Activated T-helper 1 cell treated with anti-CD3 and anti-CD28 coated beads, Interleukin-2, amount 50 U/mL, for 16 hours (primary cell): Measurements from ENCODE around the gene SLC38A10.
A peak's percentile ranks its signal among the peaks of the same experiment; 100 is the strongest.

ENCODE experiments used
- DNase-seq, 2 donors: peaks; one replicate each; pipeline ENCODE4 v3.0.0-alpha.2; 2020; ENCODE audit warnings: low read depth in 1 of 2, low spot score in 1 of 2

SLC38A10 gene

DNA sequence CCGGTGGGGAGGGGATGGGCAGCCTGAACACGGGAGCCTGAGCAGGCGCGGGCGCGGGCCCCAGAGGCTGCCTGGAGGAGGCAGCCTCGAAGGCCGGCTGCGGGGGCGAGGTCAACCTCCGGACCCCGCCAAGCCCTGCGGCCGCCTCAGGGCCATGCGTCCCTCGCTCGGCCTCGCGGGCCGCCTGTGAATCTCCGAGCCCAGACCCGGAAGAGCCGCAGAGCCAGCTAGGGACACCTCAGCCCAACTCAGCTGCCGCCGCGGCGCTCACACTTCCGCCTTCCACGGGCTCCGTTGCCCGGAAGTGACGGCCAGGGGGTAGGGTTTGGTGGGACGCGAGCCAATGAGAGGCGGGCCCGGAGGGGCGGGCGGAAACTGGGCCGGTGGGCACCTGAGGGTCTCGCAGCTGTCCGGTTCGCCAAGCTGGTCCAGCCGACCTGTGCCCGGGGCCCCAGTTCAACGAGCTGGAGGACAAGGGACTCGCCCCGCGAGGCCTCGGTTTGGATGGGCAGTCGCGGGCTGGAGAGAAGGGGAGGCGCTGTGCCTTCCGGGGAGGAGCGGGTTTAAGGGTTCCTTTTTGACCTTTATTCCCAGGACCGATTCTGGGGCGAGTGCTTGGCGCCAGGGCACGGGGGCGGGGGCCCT lies at the start of gene SLC38A10:
Gene SLC38A10 (minus strand): TSS at position 277 of the 645 bp plus-strand sequence. CDS start 386 bp downstream, outside the sequence.
- peak; percentile 83 to 87 for DNase-seq

DNA sequence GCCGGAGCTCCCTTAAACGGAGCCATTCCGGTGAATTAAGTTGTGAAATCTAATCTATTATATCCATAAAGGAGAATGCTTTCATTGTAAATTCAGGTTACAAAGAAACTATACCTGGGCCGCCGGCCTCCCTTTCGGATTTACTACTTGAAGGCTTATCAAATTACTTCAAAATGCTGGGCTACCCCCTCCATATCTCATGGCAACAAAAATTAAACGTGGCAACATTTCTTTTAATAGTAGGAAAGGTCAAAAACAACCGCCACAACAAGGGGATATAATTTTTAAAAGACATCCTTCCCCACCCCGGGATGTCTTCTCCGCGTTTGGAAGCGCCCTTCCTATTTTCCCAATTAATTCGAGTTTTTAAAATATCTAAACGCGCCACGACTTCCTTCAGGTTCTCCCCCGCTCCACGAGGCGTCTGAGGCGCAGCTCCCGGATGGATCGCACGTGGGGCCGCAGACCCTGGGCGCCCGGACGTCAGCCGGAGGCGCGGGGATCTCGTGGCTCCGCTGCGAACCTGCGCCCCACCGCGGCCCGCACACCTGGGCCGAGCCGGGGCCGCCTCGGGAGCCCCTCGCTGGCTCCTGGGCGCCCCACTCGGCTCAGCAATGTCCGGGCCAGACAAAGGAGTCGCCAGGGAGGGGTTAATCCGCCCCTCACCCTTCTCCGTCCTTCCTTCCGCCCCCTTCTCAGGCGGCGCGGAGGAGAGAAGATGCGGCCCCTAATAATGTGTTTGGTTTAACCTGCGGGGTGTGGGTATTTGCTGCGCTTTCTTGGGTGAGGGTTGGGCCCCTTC lies 47.4 kb upstream of the SLC38A10 start:
- no peak for DNase-seq

DNA sequence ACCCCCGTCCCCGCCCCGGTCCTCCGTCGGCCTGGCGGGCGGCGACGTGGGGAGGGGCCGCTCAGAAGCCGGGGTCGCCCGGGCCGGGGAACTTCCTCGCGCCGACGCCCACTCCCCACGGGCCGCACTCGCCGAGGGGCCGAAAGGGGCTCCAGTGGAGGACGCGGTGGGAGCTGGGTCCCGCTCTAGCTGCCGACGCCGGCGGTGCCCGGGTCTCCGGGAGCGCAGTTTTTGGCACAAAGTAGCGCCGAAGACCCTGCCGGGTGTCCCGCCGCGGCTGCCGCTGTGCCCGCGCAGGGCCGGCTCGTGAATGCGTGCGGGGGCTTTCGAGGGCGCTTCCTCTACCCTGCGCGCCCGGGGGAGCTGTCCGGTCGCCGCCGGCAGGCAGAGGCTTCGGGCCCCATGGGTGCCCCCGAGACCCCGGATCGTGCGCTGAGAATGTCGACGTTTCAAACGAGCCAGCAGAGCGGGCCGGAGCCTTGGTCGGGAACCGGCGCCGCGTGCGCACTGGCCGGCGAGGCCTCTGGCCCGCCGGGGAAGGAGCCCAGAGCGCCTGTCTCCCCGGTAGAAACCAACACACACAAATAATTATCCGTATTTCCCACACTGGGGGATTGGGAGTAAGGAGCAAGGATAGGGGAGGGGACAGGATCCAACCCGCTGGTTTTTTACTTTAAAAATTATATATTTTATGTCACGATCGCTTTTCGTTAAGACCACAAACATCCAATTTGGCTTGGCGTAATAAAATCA lies 46.6 kb upstream of the SLC38A10 start:
- no peak for DNase-seq

DNA sequence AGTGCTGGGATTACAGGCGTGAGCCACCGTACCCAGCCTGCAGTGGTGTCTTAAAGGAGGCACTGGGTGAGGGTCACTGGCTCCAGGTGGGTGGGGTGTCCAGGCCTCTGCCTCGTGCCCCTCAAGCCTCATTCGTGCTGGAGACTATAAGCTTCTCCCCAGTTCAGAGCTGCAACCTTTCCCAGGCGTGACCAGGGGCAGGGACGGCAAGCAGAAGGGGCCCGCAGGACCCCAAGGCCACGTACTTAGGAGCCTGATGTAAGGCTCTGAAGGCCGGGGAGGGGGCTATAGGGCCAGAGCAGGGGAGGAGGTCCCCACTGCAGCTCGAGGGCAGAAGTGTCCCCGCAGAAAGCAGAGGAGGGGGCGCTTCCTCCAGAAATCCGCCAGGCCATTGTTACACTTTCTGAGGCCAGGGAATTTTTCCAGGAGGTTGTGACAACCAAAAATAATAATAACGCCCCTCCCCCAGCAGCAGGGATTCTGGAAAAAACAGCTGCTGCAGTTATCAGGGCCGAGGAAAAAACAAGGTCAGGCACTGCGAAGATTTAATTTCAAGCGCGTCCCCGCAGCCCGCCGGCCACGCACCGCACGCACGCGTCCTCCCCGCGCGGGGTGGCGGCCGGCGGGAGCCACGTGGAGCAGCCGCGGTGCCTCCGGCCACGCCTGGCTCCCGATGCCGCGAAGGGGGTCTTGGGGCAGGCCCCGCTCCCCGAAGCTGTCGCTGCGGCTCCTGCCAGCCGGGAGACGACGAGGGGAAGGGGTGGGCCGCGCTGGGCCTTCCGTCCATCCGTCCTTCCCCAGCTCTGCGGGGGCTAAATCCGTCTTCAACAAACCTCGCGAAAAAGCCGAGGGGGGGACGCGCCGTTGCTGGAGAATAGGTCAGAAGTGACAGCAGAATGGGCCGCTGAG lies 45.8 kb upstream of the SLC38A10 start:
- no peak for DNase-seq

DNA sequence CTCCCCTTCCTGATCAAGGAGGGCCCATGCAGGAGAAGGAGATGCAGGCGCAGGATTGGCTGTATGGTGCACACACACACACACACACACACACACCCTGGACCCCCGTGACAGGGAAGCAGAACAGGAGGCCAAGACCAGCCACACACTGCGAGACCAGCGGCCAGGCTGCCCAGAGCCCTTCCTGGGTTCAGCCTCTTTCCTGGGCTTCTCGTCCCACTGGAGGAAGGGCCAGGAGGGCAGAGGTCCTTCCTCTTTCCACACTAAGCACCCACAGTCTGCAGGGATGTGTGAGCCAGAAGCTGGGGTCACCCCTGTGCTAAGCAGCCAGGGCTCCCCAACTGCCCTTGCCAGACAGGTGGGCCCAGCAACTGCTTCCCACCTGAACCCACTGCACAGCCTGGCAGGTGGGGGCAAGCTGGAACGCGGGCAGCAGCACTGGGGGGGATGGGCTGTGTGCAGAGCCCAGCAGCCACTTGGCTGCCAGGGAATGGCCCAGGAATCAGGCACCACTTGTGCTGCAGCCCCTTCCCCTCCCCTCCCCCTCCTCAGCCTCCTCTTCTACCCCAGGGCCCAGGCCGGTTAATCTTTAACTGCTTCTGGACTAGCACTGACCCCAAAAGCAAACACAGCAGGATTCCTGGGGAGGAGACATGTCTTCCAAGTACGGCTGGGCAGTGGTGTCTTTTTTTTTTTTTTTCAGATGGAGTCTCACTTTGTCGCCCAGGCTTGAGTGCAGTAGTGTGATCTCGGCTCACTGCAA lies 44.6 kb upstream of the SLC38A10 start:
- DNase-seq = no peak

- DNase-seq = no peak
Observed at GRCh38 chr17:81339191-81339533, 44.1 kb upstream of the SLC38A10 start.

- DNase-seq = no peak
Observed at GRCh38 chr17:81338274-81339190, 43.4 kb upstream of the SLC38A10 start.

GRCh38 chr17:81337476-81337879 lies 42.4 kb upstream of the SLC38A10 start:
- DNase-seq = no peak

GRCh38 chr17:81336930-81337325 lies 41.8 kb upstream of the SLC38A10 start:
- no peak for DNase-seq

- DNase-seq = no peak
Observed at GRCh38 chr17:81336296-81336929, 41.3 kb upstream of the SLC38A10 start.

DNA sequence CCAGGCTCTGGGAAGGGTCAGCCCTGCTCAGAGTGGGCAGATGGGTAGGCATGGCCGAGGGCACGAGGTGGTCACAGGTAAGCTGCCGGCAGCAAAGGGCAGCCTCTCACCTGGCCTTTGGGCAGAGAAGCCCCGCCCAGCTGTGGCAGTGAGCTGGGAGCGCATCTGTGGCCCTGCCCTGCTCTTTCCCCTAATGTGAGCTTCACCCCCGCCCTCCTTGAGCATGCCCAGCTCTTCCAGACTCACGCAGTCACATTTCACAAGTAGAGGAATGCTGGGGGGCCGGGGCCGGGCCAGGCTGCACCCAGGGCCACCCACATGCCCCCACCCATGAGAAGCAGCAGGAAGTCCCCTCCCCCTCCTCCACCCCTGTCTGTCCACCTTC lies 40.7 kb upstream of the SLC38A10 start:
- DNase-seq = no peak

DNA sequence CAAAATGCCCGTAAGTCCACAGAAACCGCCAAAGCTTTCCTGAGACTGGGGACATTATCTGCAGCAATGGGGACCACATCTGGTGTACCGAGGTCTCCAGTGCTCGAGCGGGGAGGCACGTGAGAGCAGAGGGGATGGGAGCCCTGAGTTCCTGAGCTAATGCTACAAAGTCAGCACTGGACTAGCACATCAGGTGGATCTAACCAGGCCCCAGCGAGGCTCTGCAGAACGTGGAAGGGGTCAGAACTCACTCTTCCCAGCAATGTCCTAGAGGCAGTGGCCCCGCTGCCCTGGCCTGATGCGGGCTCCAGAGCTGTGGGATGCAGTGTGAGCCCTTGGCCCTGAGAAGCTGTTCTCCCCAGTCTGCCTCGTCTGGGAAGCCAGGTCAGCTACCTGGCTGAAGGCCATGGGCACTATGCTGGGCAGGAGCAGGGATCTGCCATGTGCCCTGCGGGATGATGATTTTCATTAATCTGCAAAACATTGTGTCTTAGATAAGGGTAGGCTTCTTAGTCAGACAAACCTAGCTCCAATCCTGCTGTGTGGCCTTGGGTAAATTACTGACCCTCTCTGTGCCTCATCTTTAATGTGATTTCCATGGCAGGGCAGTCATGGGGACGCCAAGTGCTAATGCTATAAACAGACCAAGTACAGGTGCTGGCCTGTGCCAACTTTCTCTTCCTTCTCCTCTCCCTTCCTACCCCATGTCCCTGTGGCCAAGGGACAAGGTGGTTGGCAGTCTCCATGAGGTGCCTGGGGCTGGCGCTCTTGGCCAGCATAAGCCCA lies 40.1 kb upstream of the SLC38A10 start:
- DNase-seq = no peak

GRCh38 chr17:81334391-81334901 lies 39.3 kb upstream of the SLC38A10 start:
- no peak for DNase-seq

GRCh38 chr17:81333616-81334368 lies 38.7 kb upstream of the SLC38A10 start:
- no peak for DNase-seq

GRCh38 chr17:81332914-81333528 lies 37.9 kb upstream of the SLC38A10 start:
- DNase-seq = no peak

GRCh38 chr17:81332118-81332834 lies 37.2 kb upstream of the SLC38A10 start:
- no peak for DNase-seq
